Liver (tissue), 9 donors: ENCODE results near the gene SHC4. TPM values are rescaled to one million over a fixed set of nuclear protein-coding genes. Genes with fewer than 3 reads are reported as not detected.

Experiments
- DNase-seq: peaks from one replicate; pipeline ENCODE4 v3.0.0-alpha.2; 2017; ENCODE audit warnings: low spot score
- H3K27ac ChIP-seq, 2 donors: one replicate each; pipeline ENCODE4 v1.7.0; 2013; ENCODE audit warnings: inconsistent platforms in 2 of 2, low read length in 2 of 2, control low read depth in 1 of 2, low read depth in 1 of 2, mild to moderate bottlenecking in 1 of 2
- H3K27me3 ChIP-seq, 4 donors: one replicate each; pipeline versions ENCODE4 v1.6.1 to v1.7.0; 2013; ENCODE audit warnings: low read length in 3 of 4, inconsistent platforms in 1 of 4, mild to moderate bottlenecking in 1 of 4, moderate library complexity in 1 of 4; ENCODE audit not compliant: control insufficient read depth in 4 of 4, insufficient read depth in 4 of 4
- H3K36me3 ChIP-seq, 4 donors: one replicate each; pipeline versions ENCODE4 v1.6.1 to v1.7.0; 2013; ENCODE audit warnings: low read length in 3 of 4, mild to moderate bottlenecking in 3 of 4, low read depth in 1 of 4, moderate library complexity in 1 of 4; ENCODE audit not compliant: control insufficient read depth in 4 of 4, insufficient read depth in 3 of 4
- H3K4me1 ChIP-seq, 4 donors: one replicate each; pipeline versions ENCODE4 v1.6.1 to v1.7.0; 2013; ENCODE audit warnings: low read length in 3 of 4, mild to moderate bottlenecking in 3 of 4, moderate library complexity in 1 of 4; ENCODE audit not compliant: control insufficient read depth in 4 of 4, insufficient read depth in 4 of 4
- H3K4me3 ChIP-seq, 3 donors: one replicate each; pipeline versions ENCODE4 v1.6.1 to v1.7.0; 2013; ENCODE audit warnings: low read length in 3 of 3, control low read depth in 1 of 3, low read depth in 1 of 3, mild to moderate bottlenecking in 1 of 3
- H3K9ac ChIP-seq, 2 donors: one replicate each; pipeline ENCODE4 v1.7.0; 2013; ENCODE audit warnings: low read length in 2 of 2, mild to moderate bottlenecking in 2 of 2, moderate library complexity in 2 of 2, control low read depth in 1 of 2, low read depth in 1 of 2
- H3K9me3 ChIP-seq, 4 donors: one replicate each; pipeline versions ENCODE4 v1.6.1 to v1.7.0; 2013; ENCODE audit warnings: low read length in 3 of 4; ENCODE audit not compliant: control insufficient read depth in 4 of 4
- EGR1 ChIP-seq, 2 donors: IDR thresholded peaks; 2 replicates each; pipeline ENCODE4 v1.6.1; 2016 to 2018; ENCODE audit warnings: antibody characterized with exemption in 2 of 2, low read depth in 2 of 2
- FOXA1 ChIP-seq: IDR thresholded peaks from 2 replicates; pipeline ENCODE4 v1.6.1; 2016; ENCODE audit warnings: antibody characterized with exemption
- FOXA2 ChIP-seq: IDR thresholded peaks from 2 replicates; pipeline ENCODE4 v1.6.1; 2016; ENCODE audit warnings: antibody characterized with exemption
- HNF4A ChIP-seq, 2 donors: conservative IDR thresholded peaks; 2 replicates each; pipeline ENCODE4 v1.6.1; 2016; ENCODE audit warnings: antibody characterized with exemption in 2 of 2, mild to moderate bottlenecking in 2 of 2
- HNF4G ChIP-seq: IDR thresholded peaks from 2 replicates; pipeline ENCODE4 v1.6.1; 2016; ENCODE audit warnings: antibody characterized with exemption
- NR2F2 ChIP-seq: IDR thresholded peaks from 2 replicates; pipeline ENCODE4 v1.6.1; 2016; ENCODE audit warnings: antibody characterized with exemption
- RAD21 ChIP-seq, 2 donors: IDR thresholded peaks; 2 replicates each; pipeline ENCODE4 v1.6.1; 2016; ENCODE audit warnings: antibody characterized with exemption in 2 of 2, mild to moderate bottlenecking in 2 of 2
- RXRA ChIP-seq, 2 donors: IDR thresholded peaks; 2 replicates each; pipeline ENCODE4 v1.6.1; 2017 to 2018; ENCODE audit warnings: antibody characterized with exemption in 2 of 2, mild to moderate bottlenecking in 1 of 2
- SP1 ChIP-seq: IDR thresholded peaks from 2 replicates; pipeline ENCODE4 v1.6.1; 2018; ENCODE audit warnings: antibody characterized with exemption, mild to moderate bottlenecking
- YY1 ChIP-seq: IDR thresholded peaks from 2 replicates; pipeline ENCODE4 v1.6.1; 2016; ENCODE audit warnings: antibody characterized with exemption, mild to moderate bottlenecking
- WGBS: extraction: QIAGEN DNeasy Blood & Tissue Kit; methylation state at CpG from one replicate; pipeline ENCODE4 v1.1.7; 2013; 5-methylcytosine and 5-hydroxymethylcytosine counted together
- polyA plus RNA-seq, 2 donors: library from polyadenylated mRNA; stranded (reverse) in 1 of 2; unstranded in 1 of 2; fragments of 200-250 nt in 1 of 2; fragments of >200 nt in 1 of 2; fragmentation: Nextera tagmentation in 1 of 2; extraction: Ambion mirVana in 1 of 2; gene quantifications; one replicate each; pipeline versions ENCODE4 v1.2.1 to v1.2.3, GENCODE V29; 2013 to 2015
- total RNA-seq, 2 donors: library from RNA; depleted of rRNA; stranded (reverse); fragments of >200 nt; gene quantifications; one replicate each; pipeline ENCODE4 v1.2.3, GENCODE V29; 2014
- TF ChIP-seq, protein P1 (sequence below): fragments of 150-350 bp; IDR thresholded peaks from 2 replicates; pipeline ENCODE4 v1.5.1; 2017; ENCODE audit warnings: improper control_type of control experiment, low read depth, low read length; ENCODE audit not compliant: missing input control
- TF ChIP-seq, protein P2 (sequence below): IDR thresholded peaks from 2 replicates; pipeline ENCODE4 v1.6.1; 2016; ENCODE audit warnings: antibody characterized with exemption
- TF ChIP-seq, protein P3 (sequence below): IDR thresholded peaks from 2 replicates; pipeline ENCODE4 v1.6.1; 2016; ENCODE audit warnings: antibody characterized with exemption
- TF ChIP-seq, protein P4 (sequence below): IDR thresholded peaks from 2 replicates; pipeline ENCODE4 v1.6.1; 2016; ENCODE audit warnings: antibody characterized with exemption, mild to moderate bottlenecking
- TF ChIP-seq, protein P5 (sequence below): IDR thresholded peaks from 2 replicates; pipeline ENCODE4 v1.6.1; 2016; ENCODE audit warnings: antibody characterized with exemption
- donor health status: healthy.
- donor health status: healthy.
- donor health status: healthy.
- donor health status: healthy.
- donor health status: healthy.

Gene SHC4
- total and polyA plus RNA-seq, 4 donors: under 0.01 to 0.19 (median 0.05) TPM

DNA sequence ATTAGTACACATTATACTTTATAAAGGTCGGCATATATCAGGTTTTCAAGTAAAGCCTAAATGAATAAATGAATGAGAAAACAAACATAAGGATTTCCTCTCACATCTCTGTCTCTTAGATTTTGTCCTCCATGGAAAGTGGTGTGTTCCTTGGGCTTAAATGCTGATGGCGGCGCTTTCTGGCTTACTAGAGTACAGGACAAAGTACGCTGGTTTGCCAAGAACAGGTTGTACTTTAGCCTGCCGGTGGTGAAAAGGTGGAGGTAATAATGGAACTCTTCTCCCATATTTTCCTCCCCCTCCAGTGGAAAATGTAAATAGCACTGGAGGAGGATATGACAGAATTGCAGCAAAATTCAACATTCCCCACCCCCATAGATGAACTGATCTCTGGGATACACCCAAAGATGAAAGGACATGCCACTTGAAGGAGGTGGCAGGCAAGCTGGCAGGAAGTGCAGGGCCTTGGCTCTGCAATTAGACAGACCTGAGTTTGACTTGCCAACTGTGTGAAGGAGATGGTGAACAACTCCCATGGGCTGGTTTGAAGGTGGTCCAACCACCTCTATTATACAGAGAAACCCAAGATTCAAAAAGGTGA lies 182.1 kb downstream of the SHC4 start:
- Histone ChIP-seq H3K4me1 (peaks cover 6 to 17% (median 11%) of the 10 kb centered on the region in 4 donors), H3K27me3 (no peaks in the 10 kb centered on the region), H3K27ac (no peak overlapping the region), H3K4me3 (no peak overlapping the region), H3K36me3 (peaks cover 0 to 2% (median 0%) of the 10 kb centered on the region in 4 donors), H3K9me3 (no peaks in the 10 kb centered on the region), H3K9ac (no peak overlapping the region)
- DNase-seq: no peak
- WGBS: 49% methylated on average over 5 of the region's 5 CpGs
- TF ChIP-seq HNF4G: peak; percentile 80
- TF ChIP-seq, protein P1, sequence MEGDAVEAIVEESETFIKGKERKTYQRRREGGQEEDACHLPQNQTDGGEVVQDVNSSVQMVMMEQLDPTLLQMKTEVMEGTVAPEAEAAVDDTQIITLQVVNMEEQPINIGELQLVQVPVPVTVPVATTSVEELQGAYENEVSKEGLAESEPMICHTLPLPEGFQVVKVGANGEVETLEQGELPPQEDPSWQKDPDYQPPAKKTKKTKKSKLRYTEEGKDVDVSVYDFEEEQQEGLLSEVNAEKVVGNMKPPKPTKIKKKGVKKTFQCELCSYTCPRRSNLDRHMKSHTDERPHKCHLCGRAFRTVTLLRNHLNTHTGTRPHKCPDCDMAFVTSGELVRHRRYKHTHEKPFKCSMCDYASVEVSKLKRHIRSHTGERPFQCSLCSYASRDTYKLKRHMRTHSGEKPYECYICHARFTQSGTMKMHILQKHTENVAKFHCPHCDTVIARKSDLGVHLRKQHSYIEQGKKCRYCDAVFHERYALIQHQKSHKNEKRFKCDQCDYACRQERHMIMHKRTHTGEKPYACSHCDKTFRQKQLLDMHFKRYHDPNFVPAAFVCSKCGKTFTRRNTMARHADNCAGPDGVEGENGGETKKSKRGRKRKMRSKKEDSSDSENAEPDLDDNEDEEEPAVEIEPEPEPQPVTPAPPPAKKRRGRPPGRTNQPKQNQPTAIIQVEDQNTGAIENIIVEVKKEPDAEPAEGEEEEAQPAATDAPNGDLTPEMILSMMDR: no peak
- TF ChIP-seq FOXA2: no peak
- TF ChIP-seq, protein P2, sequence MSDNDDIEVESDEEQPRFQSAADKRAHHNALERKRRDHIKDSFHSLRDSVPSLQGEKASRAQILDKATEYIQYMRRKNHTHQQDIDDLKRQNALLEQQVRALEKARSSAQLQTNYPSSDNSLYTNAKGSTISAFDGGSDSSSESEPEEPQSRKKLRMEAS: peak; percentile 14
- TF ChIP-seq, protein P3, sequence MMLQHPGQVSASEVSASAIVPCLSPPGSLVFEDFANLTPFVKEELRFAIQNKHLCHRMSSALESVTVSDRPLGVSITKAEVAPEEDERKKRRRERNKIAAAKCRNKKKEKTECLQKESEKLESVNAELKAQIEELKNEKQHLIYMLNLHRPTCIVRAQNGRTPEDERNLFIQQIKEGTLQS: no peak
- peak; percentile 89 for TF ChIP-seq HNF4A (conservative IDR thresholded peaks at IDR 0.05)
- no peak for TF ChIP-seq EGR1 (IDR thresholded peaks at IDR 0.05; ENCODE audit: low read depth in 2 of 2)
- peak in 1 of 2 donors; percentile 47 for TF ChIP-seq RXRA (IDR thresholded peaks at IDR 0.05)
- TF ChIP-seq, protein P4, sequence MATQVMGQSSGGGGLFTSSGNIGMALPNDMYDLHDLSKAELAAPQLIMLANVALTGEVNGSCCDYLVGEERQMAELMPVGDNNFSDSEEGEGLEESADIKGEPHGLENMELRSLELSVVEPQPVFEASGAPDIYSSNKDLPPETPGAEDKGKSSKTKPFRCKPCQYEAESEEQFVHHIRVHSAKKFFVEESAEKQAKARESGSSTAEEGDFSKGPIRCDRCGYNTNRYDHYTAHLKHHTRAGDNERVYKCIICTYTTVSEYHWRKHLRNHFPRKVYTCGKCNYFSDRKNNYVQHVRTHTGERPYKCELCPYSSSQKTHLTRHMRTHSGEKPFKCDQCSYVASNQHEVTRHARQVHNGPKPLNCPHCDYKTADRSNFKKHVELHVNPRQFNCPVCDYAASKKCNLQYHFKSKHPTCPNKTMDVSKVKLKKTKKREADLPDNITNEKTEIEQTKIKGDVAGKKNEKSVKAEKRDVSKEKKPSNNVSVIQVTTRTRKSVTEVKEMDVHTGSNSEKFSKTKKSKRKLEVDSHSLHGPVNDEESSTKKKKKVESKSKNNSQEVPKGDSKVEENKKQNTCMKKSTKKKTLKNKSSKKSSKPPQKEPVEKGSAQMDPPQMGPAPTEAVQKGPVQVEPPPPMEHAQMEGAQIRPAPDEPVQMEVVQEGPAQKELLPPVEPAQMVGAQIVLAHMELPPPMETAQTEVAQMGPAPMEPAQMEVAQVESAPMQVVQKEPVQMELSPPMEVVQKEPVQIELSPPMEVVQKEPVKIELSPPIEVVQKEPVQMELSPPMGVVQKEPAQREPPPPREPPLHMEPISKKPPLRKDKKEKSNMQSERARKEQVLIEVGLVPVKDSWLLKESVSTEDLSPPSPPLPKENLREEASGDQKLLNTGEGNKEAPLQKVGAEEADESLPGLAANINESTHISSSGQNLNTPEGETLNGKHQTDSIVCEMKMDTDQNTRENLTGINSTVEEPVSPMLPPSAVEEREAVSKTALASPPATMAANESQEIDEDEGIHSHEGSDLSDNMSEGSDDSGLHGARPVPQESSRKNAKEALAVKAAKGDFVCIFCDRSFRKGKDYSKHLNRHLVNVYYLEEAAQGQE: peak; percentile 34
- peak in 1 of 2 donors; percentile 24 for TF ChIP-seq RAD21 (IDR thresholded peaks at IDR 0.05)
- TF ChIP-seq YY1: peak; percentile 86
- peak; percentile 74 for TF ChIP-seq SP1
- TF ChIP-seq, protein P5, sequence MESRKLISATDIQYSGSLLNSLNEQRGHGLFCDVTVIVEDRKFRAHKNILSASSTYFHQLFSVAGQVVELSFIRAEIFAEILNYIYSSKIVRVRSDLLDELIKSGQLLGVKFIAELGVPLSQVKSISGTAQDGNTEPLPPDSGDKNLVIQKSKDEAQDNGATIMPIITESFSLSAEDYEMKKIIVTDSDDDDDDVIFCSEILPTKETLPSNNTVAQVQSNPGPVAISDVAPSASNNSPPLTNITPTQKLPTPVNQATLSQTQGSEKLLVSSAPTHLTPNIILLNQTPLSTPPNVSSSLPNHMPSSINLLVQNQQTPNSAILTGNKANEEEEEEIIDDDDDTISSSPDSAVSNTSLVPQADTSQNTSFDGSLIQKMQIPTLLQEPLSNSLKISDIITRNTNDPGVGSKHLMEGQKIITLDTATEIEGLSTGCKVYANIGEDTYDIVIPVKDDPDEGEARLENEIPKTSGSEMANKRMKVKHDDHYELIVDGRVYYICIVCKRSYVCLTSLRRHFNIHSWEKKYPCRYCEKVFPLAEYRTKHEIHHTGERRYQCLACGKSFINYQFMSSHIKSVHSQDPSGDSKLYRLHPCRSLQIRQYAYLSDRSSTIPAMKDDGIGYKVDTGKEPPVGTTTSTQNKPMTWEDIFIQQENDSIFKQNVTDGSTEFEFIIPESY: no peak

DNA sequence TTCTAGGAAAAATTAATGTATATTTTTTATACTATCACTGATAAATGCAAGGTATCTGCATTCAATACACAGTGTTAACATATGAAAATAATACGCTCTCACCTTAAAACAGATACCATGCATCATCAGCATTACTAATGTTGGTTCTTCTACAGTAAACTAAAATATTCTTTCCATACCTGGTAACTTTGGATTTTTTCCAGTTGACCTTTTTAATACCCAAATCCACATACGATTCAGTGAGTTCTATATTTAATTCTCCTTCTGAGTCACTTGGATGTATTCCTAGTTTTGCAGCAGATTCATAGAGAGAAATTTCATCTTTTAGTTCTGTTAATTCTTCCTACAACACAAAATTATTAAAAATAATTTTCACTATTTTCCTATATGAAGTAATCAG lies 182.7 kb downstream of the SHC4 start:
- no peak overlapping the region for H3K4me3 ChIP-seq
- TF ChIP-seq FOXA1 (no peak), NR2F2 (no peak), FOXA2 (no peak)
- TF ChIP-seq, protein P4: no peak
- TF ChIP-seq, protein P1: no peak
- no peak overlapping the region for H3K27ac ChIP-seq
- H3K9ac ChIP-seq: no peak overlapping the region
- no peaks in the 10 kb centered on the region for H3K27me3 ChIP-seq
- WGBS: 87% methylated on average over 2 of the region's 2 CpGs
- peaks cover 0 to 2% (median 0%) of the 10 kb centered on the region in 4 donors for H3K36me3 ChIP-seq
- peaks cover 6 to 17% (median 11%) of the 10 kb centered on the region in 4 donors for H3K4me1 ChIP-seq
- no peak for DNase-seq
- no peaks in the 10 kb centered on the region for H3K9me3 ChIP-seq
